Measurements from ENCODE around the gene ZSCAN32.

ZSCAN32 gene

DNA sequence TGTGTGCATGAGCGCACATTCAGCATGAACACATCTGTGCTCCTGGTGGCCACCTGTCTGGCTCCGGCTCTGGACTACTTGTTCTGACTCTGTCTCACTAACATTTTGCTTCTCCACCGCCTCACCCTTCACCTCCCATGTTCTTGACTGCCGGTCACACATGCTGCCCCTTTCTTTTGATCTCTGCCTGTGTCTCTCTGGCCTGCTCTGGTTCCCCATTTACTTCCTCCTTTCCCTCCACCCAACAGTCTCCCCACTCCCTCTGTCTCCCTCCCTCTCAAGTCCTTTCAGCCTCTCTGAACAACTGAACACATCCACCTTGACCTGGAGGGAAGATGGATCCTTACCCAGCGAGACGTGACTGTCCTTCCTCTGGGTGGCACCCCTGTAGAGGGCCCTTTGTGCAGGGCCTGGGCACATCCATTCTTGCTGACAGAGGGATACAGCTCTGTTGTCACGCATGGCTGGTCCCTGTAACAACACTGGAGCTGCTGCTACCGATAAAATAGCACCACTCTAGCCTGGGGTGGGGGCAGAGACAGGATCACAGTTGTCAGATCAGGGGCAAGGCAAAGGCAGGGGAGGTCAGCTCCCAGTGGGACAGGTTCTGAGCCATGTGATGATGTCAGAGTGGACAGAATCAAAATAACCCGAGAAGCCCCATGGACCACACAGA lies 11.0 kb downstream of the ZSCAN32 start:
- Histone ChIP-seq H3K36me3 (ENCODE audit: control insufficient read depth, insufficient read depth, low read length) (peaks cover 20% of the 10 kb centered on the region), H3K4me3 (replicated peaks; ENCODE audit: low read depth, low read length) (no peak overlapping the region), H3K27me3 (replicated peaks; ENCODE audit: control insufficient read depth, insufficient read depth, low read length) (no peaks in the 10 kb centered on the region)
- no peak for TF ChIP-seq CTCF (IDR thresholded peaks at IDR 0.05; ENCODE audit: insufficient read depth, low read length, poor library complexity, severe bottlenecking)
- no peak for DNase-seq (ENCODE audit: extremely low read depth, insufficient read length)

- no peak for TF ChIP-seq CTCF (IDR thresholded peaks at IDR 0.05; ENCODE audit: insufficient read depth, low read length, poor library complexity, severe bottlenecking)
- no peaks in the 10 kb centered on the region for H3K27me3 ChIP-seq (replicated peaks; ENCODE audit: control insufficient read depth, insufficient read depth, low read length)
- DNase-seq (ENCODE audit: extremely low read depth, insufficient read length), result no peak
- peaks cover 28% of the 10 kb centered on the region for H3K36me3 ChIP-seq (ENCODE audit: control insufficient read depth, insufficient read depth, low read length)
- no peak overlapping the region for H3K4me3 ChIP-seq (replicated peaks; ENCODE audit: low read depth, low read length)
Measured at GRCh38 chr16:3388325-3388724, 12.5 kb downstream of the ZSCAN32 start.

GRCh38 chr16:3383045-3383448 lies 17.8 kb downstream of the ZSCAN32 start:
- no peak overlapping the region for H3K4me3 ChIP-seq (replicated peaks; ENCODE audit: low read depth, low read length)
- peaks cover 22% of the 10 kb centered on the region for H3K36me3 ChIP-seq (ENCODE audit: control insufficient read depth, insufficient read depth, low read length)
- TF ChIP-seq CTCF (IDR thresholded peaks at IDR 0.05; ENCODE audit: insufficient read depth, low read length, poor library complexity, severe bottlenecking), result no peak
- no peaks in the 10 kb centered on the region; the same call in 1 of the 2 replicates for H3K27me3 ChIP-seq (replicated peaks; ENCODE audit: control insufficient read depth, insufficient read depth, low read length)
- peak; percentile 18 for DNase-seq (ENCODE audit: extremely low read depth, insufficient read length)

GRCh38 chr16:3377917-3378316 lies 22.9 kb downstream of the ZSCAN32 start:
- DNase-seq (ENCODE audit: extremely low read depth, insufficient read length), result no peak
- H3K27me3 ChIP-seq (replicated peaks; ENCODE audit: control insufficient read depth, insufficient read depth, low read length), result no peaks in the 10 kb centered on the region; the same call in 1 of the 2 replicates
- peaks cover 6% of the 10 kb centered on the region for H3K36me3 ChIP-seq (ENCODE audit: control insufficient read depth, insufficient read depth, low read length)
- TF ChIP-seq CTCF (IDR thresholded peaks at IDR 0.05; ENCODE audit: insufficient read depth, low read length, poor library complexity, severe bottlenecking), result no peak
- H3K4me3 ChIP-seq (replicated peaks; ENCODE audit: low read depth, low read length), result no peak overlapping the region

- TF ChIP-seq CTCF (IDR thresholded peaks at IDR 0.05; ENCODE audit: insufficient read depth, low read length, poor library complexity, severe bottlenecking), result no peak
- no peaks in the 10 kb centered on the region for H3K27me3 ChIP-seq (replicated peaks; ENCODE audit: control insufficient read depth, insufficient read depth, low read length)
- H3K4me3 ChIP-seq (replicated peaks; ENCODE audit: low read depth, low read length), result no peak overlapping the region
- H3K36me3 ChIP-seq (ENCODE audit: control insufficient read depth, insufficient read depth, low read length), result no peaks in the 10 kb centered on the region
- DNase-seq (ENCODE audit: extremely low read depth, insufficient read length), result no peak
Measured at GRCh38 chr16:3375680-3376079, 25.1 kb downstream of the ZSCAN32 start.

GRCh38 chr16:3369073-3369472 lies 31.7 kb downstream of the ZSCAN32 start:
- Histone ChIP-seq H3K36me3 (ENCODE audit: control insufficient read depth, insufficient read depth, low read length) (no peaks in the 10 kb centered on the region), H3K4me3 (replicated peaks; ENCODE audit: low read depth, low read length) (no peak overlapping the region), H3K27me3 (replicated peaks; ENCODE audit: control insufficient read depth, insufficient read depth, low read length) (no peaks in the 10 kb centered on the region)
- TF ChIP-seq CTCF (IDR thresholded peaks at IDR 0.05; ENCODE audit: insufficient read depth, low read length, poor library complexity, severe bottlenecking), result no peak
- DNase-seq (ENCODE audit: extremely low read depth, insufficient read length), result no peak
